ENCODE data around the gene KRT40. TPM values are rescaled to one million over a fixed set of nuclear protein-coding genes. Genes with fewer than 3 reads are reported as not detected.

The KRT40 gene
- total RNA-seq, 4 donors from 2014 or later = 0.21 TPM; not detected in 3

GRCh38 chr17:40997361-40997760 is 13.2 kb upstream of the KRT40 start:
- no peak overlapping the region for H3K27ac ChIP-seq
- intact Hi-C loops (cut with DNase I; ENCODE audit: low total_unique reads) = no loop called here
- H3K4me3 ChIP-seq = no peak overlapping the region
- no peaks in the 10 kb centered on the region for H3K36me3 ChIP-seq
- H3K27me3 ChIP-seq = no peaks in the 10 kb centered on the region
- DNase-seq = no peak
- TF ChIP-seq POLR2A (IDR thresholded peaks at IDR 0.05) = no peak
- TF ChIP-seq, protein P1, sequence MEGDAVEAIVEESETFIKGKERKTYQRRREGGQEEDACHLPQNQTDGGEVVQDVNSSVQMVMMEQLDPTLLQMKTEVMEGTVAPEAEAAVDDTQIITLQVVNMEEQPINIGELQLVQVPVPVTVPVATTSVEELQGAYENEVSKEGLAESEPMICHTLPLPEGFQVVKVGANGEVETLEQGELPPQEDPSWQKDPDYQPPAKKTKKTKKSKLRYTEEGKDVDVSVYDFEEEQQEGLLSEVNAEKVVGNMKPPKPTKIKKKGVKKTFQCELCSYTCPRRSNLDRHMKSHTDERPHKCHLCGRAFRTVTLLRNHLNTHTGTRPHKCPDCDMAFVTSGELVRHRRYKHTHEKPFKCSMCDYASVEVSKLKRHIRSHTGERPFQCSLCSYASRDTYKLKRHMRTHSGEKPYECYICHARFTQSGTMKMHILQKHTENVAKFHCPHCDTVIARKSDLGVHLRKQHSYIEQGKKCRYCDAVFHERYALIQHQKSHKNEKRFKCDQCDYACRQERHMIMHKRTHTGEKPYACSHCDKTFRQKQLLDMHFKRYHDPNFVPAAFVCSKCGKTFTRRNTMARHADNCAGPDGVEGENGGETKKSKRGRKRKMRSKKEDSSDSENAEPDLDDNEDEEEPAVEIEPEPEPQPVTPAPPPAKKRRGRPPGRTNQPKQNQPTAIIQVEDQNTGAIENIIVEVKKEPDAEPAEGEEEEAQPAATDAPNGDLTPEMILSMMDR (IDR thresholded peaks at IDR 0.05) = no peak
- H3K4me1 ChIP-seq = no peaks in the 10 kb centered on the region
- H3K9me3 ChIP-seq = no peaks in the 10 kb centered on the region

DNA sequence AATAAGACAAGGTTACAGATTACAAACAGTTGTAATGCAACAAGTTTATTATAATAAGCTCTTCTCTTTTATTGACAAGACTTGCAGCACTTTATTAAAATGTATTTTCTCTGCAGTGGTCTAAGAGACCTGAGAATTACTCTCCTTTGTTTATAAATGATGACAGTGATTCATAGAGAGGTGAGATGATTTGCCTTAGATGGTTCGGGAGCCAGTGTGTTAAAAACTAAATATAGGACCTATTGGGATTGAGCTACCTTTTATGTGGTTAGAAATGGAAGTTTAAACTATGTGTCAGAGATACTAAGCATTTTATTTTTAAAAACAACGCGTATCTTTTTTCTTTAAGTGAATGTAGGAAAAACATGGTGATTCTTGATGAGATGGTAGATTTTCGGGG is 12.7 kb upstream of the KRT40 start:
- no peaks in the 10 kb centered on the region for H3K27me3 ChIP-seq
- no peak for TF ChIP-seq POLR2A (IDR thresholded peaks at IDR 0.05)
- TF ChIP-seq, protein P1 (IDR thresholded peaks at IDR 0.05) = no peak
- intact Hi-C loops (cut with DNase I; ENCODE audit: low total_unique reads) = no loop called here
- H3K9me3 ChIP-seq = no peaks in the 10 kb centered on the region
- no peaks in the 10 kb centered on the region for H3K4me1 ChIP-seq
- no peak overlapping the region for H3K4me3 ChIP-seq
- no peaks in the 10 kb centered on the region for H3K36me3 ChIP-seq
- no peak overlapping the region for H3K27ac ChIP-seq
- DNase-seq = no peak

- TF ChIP-seq, protein P1 (IDR thresholded peaks at IDR 0.05) = no peak
- no peak for TF ChIP-seq POLR2A (IDR thresholded peaks at IDR 0.05)
- intact Hi-C loops (cut with DNase I; ENCODE audit: low total_unique reads) = no loop called here
Measured at GRCh38 chr17:40995116-40995515, 11.0 kb upstream of the KRT40 start.

GRCh38 chr17:40993839-40994238 is 9.7 kb upstream of the KRT40 start, which contains the start of gene KRTAP3-3:
KRTAP3-3 (minus strand) TSS chr17:40994164; CDS start chr17:40994097, 67 bp downstream.
- no peaks in the 10 kb centered on the region for H3K4me1 ChIP-seq

More at GRCh38 chr17:40995116-40995515, 11.0 kb upstream of the KRT40 start:
- no peak for DNase-seq
- H3K27ac ChIP-seq = no peak overlapping the region
- H3K27me3 ChIP-seq = no peaks in the 10 kb centered on the region
- H3K9me3 ChIP-seq = no peaks in the 10 kb centered on the region
- H3K4me3 ChIP-seq = no peak overlapping the region
- no peaks in the 10 kb centered on the region for H3K36me3 ChIP-seq
- H3K4me1 ChIP-seq = no peaks in the 10 kb centered on the region

DNA sequence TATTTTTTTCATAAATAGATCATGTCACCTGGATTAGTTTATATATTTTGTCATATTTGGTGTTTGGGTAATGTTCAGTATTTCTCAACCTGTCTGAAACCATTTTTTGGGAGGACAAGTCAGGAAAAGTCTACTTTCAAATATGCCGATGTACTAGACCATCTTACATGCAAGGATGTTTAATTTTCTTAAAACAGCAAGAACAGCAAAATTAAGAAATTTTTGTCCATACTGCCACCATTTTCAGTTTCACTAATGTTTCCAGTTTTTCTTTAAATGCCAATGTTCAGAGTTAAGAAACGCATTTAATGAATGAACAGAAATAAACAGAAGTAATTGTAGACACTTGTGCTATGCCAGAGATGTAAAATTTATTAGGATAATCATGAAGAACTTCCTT is 9.0 kb upstream of the KRT40 start:
- no peak for DNase-seq
- H3K4me1 ChIP-seq = no peaks in the 10 kb centered on the region
- TF ChIP-seq, protein P1 (IDR thresholded peaks at IDR 0.05) = no peak
- TF ChIP-seq POLR2A (IDR thresholded peaks at IDR 0.05) = no peak
- no peaks in the 10 kb centered on the region for H3K9me3 ChIP-seq
- H3K27me3 ChIP-seq = no peaks in the 10 kb centered on the region
- intact Hi-C loops (cut with DNase I; ENCODE audit: low total_unique reads) = no loop called here
- H3K36me3 ChIP-seq = no peaks in the 10 kb centered on the region
- H3K27ac ChIP-seq = no peak overlapping the region
- no peak overlapping the region for H3K4me3 ChIP-seq

More at GRCh38 chr17:40993839-40994238, 9.7 kb upstream of the KRT40 start, which contains the start of gene KRTAP3-3:
- no peak for DNase-seq
- Histone ChIP-seq H3K27ac (no peak within 1 kb of the TSS), H3K36me3 (no peaks in the 10 kb centered on the region), H3K4me3 (no peak within 1 kb of the TSS), H3K27me3 (no peaks in the 10 kb centered on the region), H3K9me3 (no peaks in the 10 kb centered on the region)
- intact Hi-C loops (cut with DNase I; ENCODE audit: low total_unique reads) = no loop called here
- TF ChIP-seq, protein P1 (IDR thresholded peaks at IDR 0.05) = no peak
- TF ChIP-seq POLR2A (IDR thresholded peaks at IDR 0.05) = no peak
